HG03066 (cell line): ENCODE results near the gene KRT28.
"Not testable (repeated sequence)": the region's sequence is repeated elsewhere in the genome, so short reads cannot be mapped to it uniquely, and the experiment has no call there.

Experiments
- ATAC-seq: cut with Tn5 transposase; IDR thresholded peaks from one replicate; pipeline ENCODE4 v1.9.1; 2021; ENCODE audit warnings: low read depth; ENCODE audit not compliant: unreplicated experiment

KRT28 gene

GRCh38 chr17:40819528-40820125, 19.9 kb upstream of the KRT28 start:
- ATAC-seq, result no peak

DNA sequence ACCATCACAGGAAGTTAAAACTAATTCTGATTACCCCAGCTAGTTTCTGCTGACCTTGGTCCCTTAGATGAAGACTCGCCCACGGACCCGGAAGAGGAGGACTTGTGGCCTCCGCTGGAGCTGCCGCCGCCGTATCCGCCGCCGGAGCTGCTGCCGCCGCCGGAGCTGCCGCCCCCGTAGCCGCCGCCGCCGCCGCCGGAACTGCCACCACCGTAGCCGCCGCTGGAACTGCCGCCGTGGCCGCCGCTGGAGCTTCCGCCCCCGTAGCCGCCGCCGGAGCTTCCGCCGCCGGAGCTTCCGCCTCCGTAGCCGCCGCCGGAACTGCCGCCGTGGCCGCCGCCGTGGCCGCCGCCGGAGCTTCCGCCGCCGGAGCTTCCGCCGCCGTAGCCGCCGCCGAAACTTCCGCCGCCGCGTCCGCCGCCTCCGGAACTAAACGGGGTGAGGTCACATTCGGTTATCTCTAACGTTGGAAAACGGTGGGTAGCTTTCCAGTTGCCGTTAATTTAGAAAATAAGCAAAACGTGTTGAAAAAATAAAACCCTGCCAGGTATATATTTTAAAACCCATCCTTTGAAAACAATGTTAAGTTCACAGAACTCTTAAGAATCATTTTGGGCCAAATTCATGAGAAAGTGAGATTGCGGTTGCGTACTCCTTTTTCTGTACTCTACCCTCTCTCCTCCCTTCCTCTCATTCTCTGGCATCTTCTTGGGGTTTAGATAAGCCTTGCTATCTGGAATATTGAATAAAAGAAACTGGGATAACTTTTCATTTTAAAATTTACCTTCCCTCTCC, 19.2 kb upstream of the KRT28 start:
- ATAC-seq, result peak; percentile 87

DNA sequence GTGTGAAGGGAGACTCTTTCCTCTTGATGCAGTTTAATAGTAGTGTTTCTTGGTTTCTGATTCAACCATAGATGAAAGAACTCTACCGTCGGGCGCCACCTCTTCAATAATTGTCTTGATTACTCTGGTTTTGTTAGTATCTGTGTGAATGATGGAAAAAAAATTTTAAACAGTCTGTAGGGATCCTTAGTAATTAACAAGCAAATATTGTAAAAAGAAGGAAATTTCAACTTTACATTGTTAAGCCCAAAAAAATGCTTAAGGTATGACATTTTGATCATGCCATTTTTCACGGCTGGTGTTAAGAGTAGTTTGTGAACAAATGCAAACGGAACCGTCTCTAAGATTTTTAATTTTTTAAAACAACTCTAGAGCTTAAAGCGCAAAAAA, 18.6 kb upstream of the KRT28 start:
- ATAC-seq, result no peak

DNA sequence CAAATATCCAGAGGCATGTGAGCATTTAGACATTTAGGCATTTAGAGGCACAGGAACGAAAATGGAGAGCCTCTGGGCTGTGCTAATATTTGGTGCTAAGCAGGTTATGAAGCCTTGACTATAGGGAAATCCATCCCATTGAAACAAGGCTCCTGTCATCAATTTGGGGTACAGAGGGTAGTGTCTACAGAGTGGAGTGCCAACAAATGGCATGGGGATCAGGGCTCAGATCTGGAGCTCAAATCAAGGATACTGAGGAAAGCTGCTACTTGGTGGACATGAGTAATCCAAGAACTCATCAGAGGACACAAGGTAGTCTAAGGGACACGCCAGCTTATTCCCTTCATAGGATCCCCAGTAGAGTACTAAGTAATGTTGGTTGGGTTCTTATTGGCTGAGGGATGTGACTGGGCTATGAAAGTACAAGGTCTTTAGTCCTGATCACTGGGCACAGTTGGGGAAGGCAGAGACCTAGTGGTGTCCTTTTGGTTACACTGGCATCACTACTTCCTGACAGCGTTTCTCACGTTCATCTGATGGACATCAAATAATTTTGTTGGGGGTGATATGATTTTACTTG, 17.4 kb upstream of the KRT28 start:
- ATAC-seq, result no peak

GRCh38 chr17:40816569-40816968, 16.8 kb upstream of the KRT28 start:
- ATAC-seq, result no peak

- ATAC-seq, result no peak
Measured at GRCh38 chr17:40815381-40815780, 15.6 kb upstream of the KRT28 start.

GRCh38 chr17:40814657-40815056, 14.9 kb upstream of the KRT28 start:
- not testable (repeated sequence) for ATAC-seq

DNA sequence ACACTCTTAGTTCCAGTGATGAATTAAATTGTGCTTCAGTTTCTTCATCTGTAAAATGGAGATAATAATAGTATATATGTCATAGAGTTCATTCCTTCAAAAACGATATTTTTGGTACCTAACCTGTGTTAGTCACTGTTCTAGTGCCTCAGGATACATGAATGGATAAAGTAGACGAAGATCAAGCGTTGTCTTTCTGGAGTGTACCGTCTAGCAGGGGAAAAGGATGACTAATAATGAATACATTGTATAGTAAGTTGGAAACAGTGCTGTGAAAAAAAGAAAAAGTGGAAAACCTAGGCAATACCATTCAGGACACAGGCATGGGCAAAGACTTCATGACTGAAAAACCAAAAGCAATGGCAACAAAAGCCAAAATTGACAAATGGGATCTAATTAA, 14.0 kb upstream of the KRT28 start:
- no peak for ATAC-seq

GRCh38 chr17:40812639-40813038, 12.9 kb upstream of the KRT28 start:
- ATAC-seq, result no peak

- ATAC-seq, result no peak
Measured at GRCh38 chr17:40810494-40810893, 10.7 kb upstream of the KRT28 start.

GRCh38 chr17:40809721-40810421, 10.1 kb upstream of the KRT28 start:
- ATAC-seq, result no peak

- no peak for ATAC-seq
Measured at GRCh38 chr17:40806131-40806530, 6.4 kb upstream of the KRT28 start.

DNA sequence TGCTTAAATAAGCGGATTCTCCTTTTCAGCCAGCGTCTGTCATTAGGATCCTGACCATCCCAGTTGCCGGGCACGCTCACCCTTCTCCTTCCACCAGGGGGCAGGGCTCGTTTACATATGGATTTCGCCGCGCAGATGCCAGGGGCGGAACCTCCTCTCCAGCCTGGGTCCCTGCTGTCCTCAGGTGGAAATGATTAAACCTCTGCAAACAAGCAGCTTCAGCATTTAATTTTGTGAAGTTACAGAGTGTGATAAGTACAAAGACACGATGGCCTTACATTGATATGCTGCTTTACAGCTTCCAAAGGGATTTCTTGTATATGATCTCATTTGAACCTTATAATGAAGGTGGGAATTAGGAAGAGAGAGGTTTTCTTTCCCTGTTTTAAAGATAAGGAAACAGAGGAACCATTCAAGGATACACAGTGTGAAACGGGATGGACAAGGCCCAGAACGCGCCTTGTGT, 3.9 kb upstream of the KRT28 start:
- no peak for ATAC-seq

DNA sequence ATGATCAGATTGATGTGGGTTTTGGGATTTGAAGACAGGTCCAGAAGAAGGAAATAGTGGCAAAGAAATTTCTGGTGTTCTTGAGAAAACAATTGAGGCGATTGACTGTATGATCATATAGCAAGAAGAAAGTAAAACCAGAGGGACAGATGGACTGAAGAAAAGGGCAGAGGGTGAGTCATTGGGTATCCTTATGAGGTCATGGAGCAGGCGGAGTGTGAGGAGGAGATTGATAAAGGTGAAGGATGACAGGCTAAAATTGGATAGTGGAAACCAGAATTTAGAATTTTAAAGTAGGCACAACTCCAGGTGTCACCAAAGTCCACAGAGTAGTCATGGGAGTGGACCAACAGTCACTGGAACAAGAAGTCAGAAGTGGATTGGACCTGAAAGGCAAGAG, 1.4 kb upstream of the KRT28 start:
- no peak for ATAC-seq

- no peak for ATAC-seq
Measured at GRCh38 chr17:40800381-40800780, 622 bp upstream of the KRT28 start.

- ATAC-seq, result no peak
Measured at GRCh38 chr17:40796846-40797245, 2.9 kb downstream of the KRT28 start.

- ATAC-seq, result no peak
Measured at GRCh38 chr17:40795019-40795667, 4.6 kb downstream of the KRT28 start.

DNA sequence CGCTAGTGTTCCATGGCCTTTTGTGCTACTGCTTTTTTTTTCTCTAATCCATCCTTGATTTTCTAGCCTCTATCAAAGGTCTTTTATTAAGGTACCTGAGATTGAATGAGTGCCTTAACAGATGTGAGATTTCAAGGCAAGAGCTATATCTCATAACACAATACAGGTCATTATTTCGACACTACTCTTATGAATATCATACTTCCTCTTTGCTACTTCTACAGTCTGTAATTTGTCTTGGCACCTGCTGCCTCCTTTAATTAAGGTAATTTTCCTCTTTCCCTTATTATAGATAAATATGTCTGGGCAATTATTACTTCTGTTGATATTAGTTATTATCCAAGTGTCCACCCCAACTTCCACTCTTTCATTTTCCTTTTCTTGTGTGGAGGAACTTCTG, 5.3 kb downstream of the KRT28 start:
- no peak for ATAC-seq

DNA sequence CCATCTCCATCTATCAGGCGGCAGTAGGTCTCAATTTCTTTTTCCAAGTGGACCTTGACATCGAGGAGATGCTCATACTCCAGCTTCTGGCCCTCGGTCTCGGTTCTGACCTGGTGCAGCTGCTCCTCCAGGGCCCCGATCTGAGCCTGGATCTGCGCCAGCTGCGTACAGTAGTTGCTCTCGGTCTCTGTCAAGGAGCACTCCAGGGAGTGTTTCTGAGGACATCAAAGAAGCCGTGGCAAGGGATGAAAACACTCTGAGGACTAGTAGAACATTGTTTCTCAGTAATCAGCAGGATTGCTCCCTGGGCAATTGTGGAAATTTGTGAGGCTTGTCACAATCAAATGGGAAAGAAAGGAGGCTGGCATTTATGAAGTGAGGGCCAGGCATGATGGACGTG, 5.9 kb downstream of the KRT28 start:
- ATAC-seq, result no peak

DNA sequence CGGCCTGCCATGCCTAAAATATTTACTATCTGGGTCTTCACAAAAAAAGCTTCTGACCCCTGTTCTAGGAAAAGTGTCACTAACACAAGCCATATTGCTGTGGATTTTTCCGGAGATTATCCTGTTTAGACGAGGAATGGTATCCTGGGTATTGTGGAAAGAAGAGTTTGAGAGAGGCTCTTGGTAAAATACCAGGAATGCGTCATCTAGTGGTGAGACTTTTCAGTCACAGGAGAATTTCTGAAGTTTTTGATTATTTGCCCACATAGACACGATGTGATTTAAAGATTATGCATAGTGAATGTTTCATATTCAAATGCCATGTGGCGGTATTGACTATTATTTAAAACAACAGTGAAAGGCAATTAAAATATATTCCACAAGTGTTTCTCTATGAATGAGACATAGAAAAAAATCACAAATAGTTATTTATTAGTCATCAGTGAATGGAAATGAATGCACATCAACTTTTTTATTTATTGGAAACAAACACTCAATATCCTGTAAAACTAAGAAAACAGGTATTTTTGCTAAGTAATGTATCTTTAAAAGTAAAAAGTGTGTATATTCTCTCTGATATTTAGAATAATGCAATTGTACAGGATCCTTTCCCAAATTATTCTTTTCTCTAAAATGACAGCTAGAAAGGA, 7.8 kb downstream of the KRT28 start:
- ATAC-seq, result no peak
